Measurements from ENCODE around the gene EXOC3L4.

EXOC3L4 gene

GRCh38 chr14:103123634-103124500 lies 29.3 kb downstream of the EXOC3L4 start:
- no peak for DNase-seq

- no peak for DNase-seq
Observed at GRCh38 chr14:103124501-103125001, 30.0 kb downstream of the EXOC3L4 start.

DNA sequence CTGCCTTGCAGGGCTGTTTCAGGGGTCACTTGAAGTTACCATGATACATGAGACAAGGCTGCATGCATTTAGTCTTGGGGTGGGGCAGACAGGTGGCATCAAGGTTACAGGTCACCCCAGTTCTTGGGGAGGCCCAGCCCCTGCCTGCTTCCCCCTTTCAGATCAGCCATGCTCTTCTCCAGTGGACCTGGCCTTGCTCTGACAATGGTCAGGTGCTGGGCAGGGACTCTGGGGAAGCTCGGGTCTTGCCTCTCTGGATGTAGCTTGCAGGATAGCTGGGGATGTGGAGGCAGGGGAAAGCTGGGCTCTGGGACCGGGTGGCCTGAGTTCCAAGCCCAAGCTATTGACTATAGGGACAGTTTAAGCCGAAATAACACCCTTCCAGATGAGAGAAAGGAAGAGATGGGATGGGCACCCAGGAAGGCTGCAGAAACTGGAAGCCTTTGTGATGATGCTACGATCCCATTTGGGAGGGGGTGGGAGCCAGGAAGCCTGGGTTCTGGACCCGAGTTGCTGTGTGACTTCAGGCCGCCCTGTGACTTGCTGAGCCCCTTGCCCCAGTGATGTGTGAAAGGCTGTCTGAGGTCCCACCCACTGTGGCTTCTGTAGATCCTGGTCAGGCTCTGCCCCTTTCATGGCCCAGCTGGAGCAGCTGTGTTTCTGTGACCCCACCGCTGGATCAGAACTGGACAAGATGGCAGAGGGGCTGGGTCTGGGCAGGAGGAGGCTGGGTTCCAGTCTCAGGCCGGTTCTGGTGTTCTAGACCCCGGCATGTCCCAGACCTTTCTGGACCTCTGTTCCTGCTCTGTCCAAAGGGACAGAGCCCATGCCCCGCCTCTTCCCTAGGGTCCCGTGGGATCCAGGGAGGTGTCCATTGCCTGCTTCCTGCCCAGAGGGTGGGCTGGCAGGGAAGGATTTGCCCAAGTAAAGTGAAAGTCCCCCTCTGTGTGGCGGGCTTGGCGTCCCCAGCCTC lies 30.9 kb downstream of the EXOC3L4 start:
- DNase-seq: no peak

DNA sequence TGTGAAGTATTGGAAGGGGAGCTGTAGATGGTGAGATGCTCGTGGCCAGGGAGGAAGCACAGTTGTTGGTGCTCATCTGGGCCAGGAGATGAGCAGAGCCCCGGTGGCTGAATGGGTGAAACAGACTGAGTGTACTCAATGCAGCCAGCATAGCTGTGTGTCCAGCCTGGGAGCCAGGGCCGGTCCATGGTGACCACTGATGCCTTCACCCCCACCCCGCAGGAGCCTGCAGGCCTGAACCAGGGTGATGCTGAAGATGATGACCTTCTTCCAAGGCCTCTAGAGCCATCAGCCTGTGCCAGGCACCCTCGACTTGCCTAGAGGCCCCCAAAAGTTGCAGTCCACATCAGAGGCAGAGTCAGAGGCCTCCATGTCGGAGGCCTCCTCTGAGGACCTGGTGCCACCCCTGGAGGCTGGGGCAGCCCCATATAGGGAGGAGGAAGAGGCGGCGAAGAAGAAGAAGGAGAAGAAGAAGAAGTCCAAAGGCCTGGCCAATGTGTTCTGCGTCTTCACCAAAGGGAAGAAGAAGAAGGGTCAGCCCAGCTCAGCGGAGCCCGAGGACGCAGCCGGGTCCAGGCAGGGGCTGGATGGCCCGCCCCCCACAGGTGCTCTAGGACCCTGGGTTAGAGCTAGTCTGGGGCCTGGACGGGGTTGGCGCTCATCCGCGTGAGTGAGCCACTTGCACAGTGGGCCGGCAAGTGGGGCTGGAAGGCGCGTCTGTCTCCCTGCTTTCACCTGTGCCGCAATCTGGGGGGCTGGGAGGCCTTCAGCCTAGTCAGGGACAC lies 31.8 kb downstream of the EXOC3L4 start:
- no peak for DNase-seq

GRCh38 chr14:103126873-103127304 lies 32.4 kb downstream of the EXOC3L4 start:
- no peak for DNase-seq

DNA sequence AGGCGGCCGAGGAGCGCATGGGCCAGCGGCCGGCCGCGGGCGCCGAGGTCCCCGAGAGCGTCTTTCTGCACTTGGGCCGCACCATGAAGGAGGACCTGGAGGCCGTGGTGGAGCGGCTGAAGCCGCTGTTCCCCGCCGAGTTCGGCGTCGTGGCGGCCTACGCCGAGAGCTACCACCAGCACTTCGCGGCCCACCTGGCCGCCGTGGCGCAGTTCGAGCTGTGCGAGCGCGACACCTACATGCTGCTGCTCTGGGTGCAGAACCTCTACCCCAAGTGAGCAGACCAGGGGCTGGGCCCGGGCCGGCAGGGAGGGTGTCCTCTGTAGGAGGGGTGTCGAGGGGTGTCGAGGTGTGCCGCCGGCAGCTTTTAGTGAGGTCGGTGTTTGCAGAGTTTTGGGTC lies 32.8 kb downstream of the EXOC3L4 start:
- no peak for DNase-seq

DNA sequence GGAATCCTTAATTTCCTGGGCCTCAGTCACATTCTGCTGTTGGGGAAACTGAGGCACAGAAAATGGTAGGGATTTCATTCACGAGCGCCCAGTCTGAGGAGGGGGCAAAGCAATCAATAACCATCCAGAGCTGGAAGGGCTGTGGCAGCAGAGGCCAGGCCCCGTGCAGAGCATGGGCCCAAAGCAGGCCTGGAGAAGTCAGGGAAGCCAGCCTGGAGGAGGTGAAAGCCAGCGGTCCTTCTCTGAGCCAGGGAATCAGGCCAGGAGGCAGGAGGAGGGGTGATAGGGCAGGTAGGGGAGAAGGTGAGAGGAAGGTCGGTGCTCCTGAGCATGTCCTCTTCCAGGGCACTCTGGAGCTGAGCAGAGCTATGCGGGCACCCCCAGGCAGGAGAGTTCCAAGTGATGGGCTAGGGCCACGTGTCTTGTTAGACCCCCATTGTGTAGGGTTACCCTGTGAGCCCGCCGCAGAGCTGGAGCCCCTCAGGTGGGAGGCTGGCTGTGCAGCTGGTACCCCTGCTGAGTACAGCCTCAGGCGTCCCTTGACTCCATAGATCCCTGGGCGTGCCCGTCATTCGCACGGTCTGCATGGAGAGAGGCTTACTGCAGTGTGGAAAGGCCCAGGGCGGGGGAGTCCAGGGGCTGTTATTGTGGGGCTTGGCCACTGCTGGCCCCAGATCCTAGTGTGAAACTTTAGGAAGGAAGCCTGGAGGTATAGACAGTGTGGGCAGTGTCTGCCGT lies 33.5 kb downstream of the EXOC3L4 start:
- no peak for DNase-seq

DNA sequence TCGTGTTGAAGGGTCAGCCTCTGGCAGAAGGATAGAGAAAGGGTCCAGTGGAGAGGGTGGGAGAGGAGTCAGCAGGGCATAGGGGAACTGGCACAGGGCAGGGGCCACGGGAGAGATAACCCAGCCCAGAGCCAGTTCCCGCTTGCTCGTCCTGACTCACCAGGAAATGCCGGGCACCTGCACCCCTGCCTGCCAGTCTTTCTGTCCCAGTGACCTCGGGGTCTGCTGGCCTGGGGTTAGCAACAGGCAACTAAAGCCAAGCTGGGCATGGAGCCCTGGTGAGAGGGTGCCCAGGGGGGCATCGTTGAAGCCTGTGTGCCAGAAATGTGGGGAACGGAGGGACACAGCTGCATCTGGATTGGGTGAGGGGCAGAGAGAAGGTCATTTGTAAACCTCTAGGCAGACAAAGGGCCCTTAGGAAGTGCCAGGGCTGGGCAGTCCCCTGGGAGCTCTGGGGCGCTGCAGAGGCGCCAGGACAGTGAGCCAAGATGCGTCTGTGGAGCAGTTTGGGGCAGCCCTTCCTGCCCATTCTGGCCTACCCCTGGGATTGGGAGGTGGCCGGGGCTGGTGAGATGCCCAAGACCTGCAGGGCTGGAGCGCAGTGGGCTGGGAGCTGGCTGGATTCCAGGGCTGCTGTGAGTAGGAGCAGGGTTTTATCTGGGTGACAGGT lies 34.2 kb downstream of the EXOC3L4 start:
- DNase-seq: no peak

DNA sequence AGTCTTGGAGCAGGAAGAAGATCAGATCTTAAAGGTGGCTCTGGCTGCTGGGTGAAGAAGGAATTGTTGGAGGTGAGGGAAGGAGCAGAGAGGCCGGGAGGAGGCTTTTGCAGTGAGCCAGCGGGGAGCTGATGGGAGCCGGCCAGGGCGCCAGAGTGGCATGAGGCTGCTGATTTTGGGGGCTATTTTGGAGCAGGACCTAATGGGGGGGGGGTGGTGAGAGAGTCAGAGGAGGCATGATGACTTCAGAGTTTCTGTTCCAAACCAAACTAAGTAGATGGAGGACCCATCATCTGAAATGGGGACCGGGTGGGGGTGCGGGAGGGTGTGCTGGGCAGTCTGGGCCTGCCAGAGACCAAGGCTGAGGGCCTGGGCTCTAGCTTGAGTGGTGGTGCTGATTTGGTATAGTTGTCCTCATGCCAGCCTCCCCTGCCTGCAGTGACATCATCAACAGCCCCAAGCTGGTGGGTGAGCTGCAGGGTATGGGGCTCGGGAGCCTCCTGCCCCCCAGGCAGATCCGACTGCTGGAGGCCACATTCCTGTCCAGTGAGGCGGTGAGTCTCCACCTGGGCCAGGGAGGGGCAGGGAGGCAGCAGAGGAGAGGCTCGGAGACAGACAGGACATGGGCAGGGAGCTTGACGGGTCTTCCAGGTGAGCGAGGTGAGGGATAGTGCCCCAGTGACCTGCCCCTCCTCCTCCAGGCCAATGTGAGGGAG lies 34.9 kb downstream of the EXOC3L4 start:
- no peak for DNase-seq

DNA sequence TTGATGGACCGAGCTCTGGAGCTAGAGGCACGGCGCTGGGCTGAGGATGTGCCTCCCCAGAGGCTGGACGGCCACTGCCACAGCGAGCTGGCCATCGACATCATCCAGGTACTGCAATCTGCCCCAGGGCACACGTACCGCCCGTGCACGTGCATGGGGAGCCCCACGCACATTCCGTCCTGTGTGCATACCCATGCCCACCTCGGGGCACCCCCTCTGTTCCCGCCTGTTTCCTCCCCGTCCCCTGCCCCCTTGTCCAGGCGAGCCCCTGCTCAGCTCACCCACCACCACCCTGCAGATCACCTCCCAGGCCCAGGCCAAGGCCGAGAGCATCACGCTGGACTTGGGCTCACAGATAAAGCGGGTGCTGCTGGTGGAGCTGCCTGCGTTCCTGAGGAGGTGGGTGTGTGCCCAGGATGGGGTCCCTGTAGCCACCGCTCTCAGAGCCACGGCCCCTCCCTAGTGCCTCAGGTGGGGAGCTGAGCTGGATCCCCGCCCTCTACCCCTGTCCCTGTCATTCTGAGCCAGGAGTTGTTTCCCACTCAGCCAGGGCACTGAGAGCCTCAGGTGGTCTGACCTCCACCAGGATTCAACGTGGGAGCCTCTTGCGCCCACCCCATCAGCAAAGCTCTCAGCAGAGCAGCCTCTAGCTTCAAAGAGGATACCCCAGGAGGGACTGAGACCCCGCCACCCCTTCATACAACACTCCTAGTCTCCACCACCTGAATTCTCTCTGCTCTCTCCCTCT lies 35.7 kb downstream of the EXOC3L4 start:
- DNase-seq: no peak

DNA sequence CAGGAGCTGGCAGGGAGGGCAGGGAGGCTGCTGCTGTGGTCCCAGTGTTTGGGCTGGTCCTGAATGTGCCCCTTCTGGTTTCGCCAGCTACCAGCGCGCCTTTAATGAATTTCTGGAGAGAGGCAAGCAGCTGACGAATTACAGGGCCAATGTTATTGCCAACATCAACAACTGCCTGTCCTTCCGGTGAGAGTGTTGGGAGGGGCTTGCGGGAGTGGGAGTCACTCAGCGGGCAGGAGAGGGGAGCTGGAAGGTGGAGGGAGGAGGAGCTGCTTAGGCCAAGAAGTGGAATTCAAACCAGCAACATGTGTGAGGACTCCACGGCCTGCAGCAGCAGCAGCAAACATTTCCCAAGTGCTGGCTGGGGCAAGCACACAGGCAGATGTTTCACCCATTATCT lies 36.4 kb downstream of the EXOC3L4 start:
- no peak for DNase-seq

- no peak for DNase-seq
Observed at GRCh38 chr14:103131580-103131979, 37.1 kb downstream of the EXOC3L4 start.

- no peak for DNase-seq
Observed at GRCh38 chr14:103132381-103133209, 38.1 kb downstream of the EXOC3L4 start.

DNA sequence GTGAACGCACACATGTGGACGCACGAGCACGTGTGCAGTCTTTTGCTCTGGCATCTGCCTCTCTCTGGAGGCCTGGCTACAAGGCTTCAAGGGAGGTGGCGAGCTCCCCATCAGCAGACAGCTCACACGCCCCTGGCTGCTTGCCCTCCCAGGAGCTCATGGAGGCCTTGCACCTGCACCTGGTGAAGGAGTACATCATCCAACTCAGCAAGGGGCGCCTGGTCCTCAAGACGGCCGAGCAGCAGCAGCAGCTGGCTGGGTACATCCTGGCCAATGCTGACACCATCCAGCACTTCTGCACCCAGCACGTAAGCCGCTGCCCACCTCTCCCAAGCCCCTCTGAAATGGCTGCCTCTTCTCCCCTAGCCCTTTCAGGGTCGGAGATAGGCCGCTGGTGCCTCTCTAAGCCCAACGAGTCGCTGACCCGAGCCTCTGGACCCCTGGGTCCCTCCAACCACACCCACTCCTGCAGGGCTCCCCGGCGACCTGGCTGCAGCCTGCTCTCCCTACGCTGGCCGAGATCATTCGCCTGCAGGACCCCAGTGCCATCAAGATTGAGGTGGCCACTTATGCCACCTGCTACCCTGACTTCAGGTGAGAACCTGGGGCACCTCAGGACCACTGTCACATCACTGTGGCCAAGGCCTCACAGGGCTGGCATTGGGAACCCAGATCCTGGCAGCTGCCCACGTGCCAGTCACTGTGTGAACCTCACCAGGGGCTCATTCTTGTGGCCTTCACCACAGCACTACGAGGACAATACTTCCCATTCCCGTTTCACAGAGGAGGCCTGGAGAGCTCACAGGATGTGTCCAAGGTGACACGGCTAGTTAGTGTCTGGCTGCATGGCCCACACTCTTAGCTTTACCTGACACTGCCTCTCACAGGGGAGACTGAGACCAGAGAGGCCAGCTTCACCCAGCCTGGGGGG lies 39.0 kb downstream of the EXOC3L4 start:
- no peak for DNase-seq

DNA sequence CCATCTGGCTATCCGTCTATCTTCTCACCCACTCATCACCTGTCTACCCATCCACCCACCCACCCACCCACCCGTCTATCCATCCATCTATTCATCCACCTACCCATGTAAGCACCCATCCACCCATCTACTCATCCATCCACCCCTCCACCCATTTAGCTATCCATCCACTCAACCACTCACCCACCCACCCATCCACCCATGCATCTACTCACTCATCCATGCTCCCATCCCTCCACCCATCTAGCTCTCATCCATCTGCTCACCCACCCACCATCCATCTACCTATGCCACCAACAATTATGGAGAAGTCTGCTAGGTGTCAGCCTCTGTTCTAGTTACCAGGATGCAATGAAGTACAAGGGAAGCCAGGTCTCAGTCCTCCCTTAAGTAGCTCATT lies 39.9 kb downstream of the EXOC3L4 start:
- DNase-seq: no peak

DNA sequence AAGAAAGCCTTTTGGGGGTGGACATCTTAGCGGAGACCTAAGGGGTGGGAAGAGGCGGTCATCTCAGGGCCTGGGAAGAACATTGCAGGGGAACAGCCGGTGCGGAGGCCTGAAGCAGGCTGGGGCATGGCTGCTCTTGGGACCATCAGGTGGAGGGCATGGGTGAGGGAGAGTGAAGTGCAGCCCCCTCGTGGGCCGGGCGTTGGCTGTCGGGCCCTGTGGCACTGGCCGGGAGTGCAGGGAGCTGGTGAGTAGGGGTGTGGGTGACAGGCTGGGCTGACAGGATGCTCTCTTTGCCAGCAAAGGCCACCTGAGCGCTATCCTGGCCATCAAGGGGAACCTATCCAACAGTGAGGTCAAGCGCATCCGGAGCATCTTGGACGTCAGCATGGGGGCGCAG lies 40.4 kb downstream of the EXOC3L4 start:
- DNase-seq: no peak

DNA sequence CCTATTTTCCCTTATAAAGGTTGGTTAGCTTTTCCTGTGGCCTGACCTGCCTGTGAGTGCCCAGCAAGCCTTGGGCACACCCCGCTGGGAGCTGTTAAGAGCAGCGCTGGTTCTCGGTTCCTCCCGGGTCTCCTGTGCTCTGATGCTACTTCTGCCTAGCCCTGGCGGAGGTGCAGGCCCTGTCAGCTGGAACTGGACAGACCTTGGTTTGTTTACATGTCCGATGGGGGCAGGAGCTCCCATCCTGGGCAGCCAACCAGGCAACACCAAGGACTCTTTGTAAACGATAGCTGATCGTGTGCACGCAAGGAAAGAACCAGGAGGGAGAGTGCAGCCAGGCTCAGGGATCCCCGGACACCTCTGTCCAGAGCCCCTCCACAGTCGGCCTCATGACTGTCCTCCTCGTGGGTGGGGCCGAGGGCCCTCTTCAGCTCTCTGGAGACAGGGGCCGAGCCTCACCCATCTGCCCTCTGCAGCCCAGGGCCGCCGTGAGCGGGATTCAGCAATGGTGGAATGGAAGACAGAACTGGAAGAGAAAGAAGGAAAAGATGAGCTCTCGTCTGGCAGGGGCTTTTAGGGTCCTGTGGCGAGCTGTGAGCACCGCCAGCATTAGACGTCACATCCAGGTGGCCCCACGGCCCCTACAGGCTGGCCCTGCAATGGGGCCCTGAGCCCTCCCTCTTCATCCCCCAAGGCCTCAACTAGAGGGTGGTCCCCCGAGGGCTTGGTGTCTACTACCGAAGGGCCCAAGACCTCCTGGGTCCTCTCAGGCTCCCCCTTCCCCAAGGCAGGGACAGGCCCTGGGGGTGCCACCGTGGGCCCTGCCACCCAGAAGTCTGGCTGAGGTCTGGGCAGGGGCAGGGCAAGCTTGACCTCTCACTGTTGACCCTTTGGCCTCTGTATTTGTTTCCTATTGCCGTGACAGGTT lies 41.1 kb downstream of the EXOC3L4 start:
- no peak for DNase-seq

All from NCI-H2171 (cell line).